NCI-H2196 treated with DMSO at 0.1 percent for 48 hours (cell line): ENCODE measurements around the gene NFKBIE.
A peak's percentile ranks its signal among the peaks of the same experiment; 100 is the strongest.
"Not testable (repeated sequence)": the region's sequence is repeated elsewhere in the genome, so short reads cannot be mapped to it uniquely, and the experiment has no call there.

Source experiments
- DNase-seq: peaks from one replicate; lab custom pipeline; 2025; ENCODE audit not compliant: unreplicated experiment; lab: John Stamatoyannopoulos, UW

Gene NFKBIE

DNA sequence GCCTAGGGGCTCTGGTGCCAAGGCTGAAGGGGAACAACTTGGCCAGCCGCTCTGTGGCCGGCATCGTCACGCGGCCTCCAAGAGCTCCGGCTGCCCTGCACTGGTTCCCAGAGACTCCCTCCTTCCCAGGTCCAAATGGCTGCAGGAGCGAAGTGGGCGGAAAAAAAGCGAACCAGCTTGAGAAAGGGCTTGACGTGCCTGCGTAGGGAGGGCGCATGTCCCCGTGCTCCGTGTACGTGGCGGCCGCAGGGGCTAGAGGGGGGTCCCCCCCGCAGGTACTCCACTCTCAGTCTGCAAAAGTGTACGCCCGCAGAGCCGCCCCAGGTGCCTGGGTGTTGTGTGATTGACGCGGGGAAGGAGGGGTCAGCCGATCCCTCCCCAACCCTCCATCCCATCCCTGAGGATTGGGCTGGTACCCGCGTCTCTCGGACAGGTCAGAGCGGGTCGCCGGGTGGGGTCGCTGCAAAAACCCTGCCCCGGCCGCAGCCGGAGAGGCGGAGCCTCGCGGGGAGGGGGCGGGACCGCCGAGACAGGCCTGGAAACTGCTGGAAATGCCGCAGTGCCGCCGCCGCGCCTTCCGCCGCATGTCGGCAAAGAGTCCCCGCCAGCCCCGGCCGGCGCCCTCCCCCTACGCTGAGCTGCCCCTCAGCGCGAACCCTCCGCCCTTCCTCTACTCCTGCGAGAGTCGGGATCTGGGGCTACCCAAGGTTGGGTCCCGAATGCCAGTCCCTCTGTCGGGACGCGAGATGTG is 19.3 kb downstream of the NFKBIE start:
- DNase-seq: peak; percentile 74

DNA sequence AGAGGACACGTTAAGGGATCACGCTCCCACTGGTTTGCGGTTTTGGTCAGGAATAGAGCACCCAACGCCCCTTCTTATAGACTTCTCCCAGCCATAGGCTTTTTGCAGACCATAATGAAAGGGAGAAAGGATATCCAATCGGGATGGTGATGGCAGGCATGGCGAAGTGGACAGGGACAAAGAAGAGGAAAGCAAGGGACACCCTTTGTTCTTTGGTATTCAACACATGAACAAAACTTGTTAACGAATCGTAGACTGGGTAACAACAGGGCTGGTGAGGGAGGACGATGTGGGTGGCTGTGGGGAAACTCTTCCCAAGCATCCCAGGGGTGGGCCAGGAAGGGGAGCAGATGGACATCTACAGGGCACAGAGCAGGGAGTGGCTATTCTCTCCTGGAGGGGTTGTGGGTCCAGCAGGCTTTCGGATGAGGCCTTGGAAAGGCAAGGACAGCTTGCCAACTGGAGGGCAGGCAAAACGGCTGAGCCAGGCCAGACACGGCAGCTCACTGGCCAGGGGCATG is 19.9 kb downstream of the NFKBIE start:
- DNase-seq: no peak

DNA sequence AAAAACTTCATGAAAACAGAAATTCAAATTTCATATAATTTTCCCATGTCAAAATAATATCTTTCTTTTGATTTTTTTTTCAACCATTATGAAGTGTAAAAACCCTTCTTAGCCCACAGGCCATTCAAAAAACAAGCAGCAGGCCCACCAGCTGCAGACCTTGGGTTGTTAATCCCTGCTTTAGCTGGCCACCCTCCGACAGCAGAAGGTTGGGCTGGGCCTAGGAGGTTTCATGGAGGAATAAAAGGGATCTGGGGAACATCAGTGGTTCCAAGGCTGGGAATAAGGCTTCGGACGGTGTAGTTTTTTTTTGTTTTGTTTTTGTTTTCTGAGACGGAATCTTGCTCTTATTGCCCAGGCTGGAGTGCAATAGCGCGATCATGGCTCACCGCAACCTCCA is 22.0 kb downstream of the NFKBIE start:
- no peak for DNase-seq

DNA sequence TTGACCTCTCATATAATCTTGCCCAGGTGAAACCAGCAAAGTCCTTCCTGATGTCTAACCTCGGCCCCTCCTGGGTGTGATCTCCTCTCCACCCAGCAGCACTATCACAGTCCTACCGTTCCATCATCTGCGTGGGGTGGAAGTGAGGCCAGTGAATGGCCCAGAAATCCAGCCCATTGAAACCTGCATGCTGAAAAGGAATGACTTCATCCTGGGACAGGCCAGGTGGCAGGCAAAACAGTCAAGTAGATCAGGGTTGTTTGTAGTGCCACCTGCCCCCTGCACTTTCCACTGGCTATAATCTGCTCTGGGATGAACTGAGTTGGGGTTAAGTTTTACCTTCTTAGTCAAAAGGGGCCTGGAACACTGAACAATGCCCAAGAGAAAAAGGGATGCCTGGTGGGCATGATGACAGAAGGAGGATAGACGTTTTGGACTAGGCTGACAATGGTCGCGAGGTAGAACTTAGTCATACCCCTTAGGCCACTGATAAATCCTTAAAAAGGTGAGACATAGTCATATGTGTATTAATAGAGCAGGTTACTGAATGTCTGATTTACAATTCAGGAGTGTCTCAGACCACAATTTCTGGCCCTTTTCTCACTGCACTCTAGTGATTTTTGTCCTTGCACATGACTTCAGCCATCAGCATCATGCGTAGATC is 26.5 kb downstream of the NFKBIE start:
- no peak for DNase-seq

DNA sequence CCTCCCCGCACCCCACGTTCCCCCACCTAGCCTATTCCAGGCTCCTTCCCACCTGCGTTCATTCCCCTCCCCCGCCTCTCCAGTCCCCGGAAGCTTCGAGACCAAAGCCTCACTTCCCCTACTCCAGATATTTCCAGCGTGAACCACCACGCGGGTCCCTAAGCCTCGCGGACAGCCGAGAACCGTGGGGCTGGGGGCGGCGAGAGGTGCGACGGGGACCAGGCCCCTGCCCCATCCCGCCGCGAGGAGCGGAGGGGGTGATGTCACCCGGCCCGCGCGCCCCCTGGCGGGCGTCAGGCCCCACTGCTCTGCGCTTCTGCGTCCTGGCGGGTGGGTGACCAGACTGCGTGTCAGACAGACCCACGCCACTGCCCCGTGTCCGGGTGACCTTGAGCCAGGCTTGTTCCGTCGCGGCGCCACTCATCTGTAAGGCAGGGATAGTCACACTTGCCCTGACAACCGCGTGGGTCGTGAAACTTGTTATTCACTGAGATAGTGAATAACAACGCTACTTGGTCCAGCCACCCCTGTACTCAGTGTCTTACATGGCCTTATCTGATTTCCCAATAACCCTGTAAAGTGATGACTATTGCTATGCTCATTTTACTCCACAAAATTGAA is 27.4 kb downstream of the NFKBIE start:
- DNase-seq: peak; percentile 44

DNA sequence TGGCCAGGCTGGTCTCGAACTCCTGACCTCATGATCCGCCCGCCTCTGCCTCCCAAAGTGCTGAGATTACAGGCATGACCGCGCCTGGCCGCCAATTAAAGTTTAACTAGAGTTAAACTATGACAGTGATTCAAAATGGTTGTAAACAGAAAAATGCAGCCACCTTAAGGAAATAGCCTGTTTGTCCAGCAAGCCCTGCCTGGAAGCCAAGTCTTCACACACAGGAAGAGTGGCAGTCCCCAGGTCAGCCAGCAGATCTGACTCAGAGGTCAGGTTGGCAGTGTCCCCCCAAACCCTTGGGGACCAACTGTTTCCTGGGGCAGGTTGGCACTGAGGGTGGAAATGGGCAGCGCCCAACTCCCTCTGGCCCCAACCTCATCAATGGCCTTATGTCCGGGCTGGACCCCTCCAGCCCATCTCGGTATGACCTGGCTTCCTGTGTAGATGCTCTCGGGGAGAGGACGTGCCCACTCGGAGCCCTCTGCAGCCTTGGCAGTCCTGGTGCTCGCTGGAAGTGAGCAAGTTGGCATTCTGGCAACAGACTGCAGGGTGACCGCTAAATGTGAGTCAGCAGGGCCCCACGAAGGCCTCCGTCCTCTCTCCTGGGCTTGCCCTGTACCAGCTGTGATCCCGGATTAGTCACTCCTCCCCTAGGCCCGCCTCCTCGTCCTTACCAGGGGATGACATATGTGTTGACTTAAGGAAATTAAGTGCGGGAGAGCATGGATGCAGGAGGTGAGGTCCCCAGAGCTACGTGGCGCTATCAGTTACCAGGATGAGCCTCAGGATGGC is 28.1 kb downstream of the NFKBIE start:
- DNase-seq: peak; percentile 90

DNA sequence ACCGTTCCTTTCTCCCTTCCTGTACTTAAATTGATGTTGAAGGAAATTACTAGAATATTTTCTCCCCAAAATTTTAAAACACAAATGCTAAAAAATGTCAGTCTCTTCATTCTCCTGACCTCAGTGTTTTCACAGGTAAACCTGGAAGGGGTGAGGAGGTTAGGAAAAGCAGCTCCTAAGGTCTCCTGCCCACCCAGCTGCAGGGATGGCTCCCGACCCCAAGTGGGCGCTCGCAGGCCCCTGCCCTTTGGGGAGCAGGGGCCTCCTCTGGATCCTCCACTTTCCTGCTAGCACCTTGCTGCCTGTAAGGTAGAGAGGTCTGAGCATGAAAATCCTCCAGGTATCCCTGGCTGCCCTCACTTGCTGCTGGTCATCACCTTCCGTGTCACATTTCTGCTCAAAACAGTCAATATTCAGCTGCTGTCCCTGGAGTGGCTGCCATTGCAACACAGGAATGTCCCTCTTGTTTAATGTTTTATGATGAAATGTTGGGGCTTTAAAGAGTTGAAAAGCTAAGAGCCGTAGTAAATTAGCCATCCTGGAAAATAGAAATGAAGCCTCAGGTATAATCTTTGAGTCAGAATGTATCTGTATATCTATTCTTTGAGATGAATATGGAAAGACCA is 29.3 kb downstream of the NFKBIE start:
- no peak for DNase-seq

DNA sequence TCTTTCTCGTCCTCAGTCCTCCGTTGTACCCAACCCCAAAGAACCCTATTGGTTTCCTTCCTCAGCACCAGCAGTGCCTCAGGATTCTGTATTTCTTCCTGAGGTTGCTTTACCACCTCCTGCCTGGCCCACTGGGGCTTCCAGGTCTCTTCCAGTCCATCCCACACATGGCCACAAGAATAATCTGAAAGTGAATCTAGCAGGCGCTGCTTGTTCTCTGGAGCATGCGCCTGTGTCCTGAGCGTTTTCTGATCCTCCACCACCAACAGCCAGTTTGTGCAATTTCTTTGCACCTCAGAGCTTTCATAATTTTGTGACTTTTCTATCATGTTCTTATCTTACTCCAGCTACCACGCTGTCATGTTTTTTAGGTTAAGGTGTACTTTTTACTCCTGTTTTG is 30.1 kb downstream of the NFKBIE start:
- no peak for DNase-seq

DNA sequence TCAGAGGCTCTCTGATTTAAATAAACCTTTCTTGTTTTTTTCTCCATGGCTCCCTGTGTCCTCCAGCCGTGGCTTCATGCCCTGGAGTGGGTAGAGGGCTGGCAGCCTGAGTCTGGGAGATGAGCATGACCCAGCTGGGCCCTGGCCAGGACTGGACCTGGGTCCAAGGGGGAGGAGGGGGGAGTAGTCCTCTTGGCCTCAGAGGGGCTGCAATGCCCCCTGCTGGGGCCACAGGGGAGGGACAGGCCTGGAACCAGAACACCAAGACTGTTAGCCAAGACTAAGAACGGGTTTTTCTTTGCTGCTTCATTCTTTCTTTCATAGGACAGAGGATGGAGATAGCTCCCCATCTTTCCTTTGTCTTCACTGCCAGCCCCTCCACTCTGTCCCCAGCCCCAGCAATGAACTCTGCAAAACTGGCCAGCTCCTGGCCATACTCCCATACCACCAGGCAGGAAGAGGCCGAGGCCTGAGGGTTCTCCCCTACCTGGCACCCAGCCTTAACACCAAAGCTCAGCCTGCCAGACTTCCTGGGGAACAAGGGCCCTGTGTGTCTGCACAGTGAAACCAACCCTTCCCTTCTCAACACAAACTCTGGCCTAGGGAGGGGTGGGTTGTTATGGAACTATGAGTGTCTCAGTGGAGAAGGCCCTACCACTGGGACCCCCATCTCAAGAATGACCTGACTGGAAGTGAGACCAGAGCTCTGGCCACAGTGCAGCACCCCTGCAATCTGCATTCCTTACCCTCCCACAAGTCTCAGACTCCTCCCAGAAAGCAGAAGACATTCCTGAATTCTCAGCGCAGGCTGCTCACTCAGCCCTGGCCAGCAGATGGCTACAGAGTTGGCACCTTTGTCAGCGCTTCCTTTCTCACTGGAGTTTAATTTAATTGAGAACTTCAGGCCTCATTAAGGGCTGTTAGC is 31.0 kb downstream of the NFKBIE start:
- DNase-seq: peak; percentile 76

DNA sequence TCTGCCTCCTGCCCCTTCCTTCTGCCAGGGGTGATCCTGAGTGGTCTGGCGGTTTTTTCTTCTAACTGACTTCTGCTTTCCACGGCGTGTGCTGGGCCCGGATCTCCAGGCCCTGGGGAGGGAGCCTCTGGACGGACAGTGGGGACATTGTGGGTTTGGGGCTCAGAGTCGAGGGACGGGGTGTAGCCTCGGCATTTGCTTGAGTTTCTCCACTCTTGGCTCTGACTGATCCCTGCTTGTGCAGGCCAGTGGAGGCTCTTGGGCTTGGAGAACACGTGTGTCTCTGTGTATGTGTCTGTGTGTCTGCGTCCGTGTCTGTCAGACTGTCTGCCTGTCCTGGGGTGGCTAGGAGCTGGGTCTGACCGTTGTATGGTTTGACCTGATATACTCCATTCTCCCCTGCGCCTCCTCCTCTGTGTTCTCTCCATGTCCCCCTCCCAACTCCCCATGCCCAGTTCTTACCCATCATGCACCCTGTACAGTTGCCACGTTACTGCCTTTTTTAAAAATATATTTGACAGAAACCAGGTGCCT is 31.7 kb downstream of the NFKBIE start:
- DNase-seq: no peak

DNA sequence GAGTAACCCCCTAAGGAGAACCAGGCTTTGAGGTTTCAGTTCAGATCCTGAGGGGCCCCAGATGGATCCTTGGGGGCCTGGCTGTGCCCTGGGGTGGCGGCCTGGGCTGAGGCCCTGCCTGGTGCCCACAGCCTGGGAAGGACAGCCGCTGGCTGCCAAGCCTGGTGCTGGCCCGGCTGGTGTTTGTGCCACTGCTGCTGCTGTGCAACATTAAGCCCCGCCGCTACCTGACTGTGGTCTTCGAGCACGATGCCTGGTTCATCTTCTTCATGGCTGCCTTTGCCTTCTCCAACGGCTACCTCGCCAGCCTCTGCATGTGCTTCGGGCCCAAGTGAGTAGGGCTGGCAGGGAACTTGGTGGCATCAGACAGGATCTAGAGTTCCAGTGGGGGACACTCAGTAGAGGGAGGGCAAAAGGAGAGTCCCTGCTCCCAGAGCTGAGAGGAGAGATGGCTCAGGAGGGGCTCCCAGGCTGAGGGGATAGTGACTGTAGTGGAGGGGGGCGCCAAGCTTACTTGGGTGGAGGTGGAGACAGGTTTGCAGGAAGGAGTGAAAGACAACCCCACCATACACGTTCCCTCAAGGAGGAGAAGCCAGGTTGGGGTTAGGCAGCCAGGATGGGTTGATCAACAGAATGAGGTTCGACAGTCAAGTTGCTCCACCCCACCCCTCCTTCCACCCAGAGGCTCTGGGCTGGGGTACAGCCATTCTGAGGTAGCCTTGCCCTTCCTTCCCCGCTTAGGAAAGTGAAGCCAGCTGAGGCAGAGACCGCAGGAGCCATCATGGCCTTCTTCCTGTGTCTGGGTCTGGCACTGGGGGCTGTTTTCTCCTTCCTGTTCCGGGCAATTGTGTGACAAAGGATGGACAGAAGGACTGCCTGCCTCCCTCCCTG is 32.4 kb downstream of the NFKBIE start:
- no peak for DNase-seq

DNA sequence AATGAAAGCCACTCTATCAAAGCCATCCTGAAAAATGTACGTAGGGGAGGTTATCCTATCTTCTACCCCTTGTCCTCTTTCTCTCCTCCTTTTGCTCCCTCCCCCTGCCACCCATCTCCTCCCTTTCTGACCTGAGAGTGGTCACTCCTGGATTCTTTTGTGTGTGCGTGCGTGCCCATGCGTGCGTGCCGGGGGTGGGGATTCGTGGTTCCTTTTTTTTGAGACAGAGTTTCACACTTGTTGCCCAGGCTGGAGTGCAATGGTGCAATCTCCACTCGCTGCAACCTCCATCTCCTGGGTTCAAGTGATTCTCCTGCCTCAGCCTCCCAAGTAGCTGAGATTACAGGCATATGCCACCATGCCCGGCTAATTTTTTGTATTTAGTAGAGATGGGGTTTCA is 33.9 kb downstream of the NFKBIE start:
- DNase-seq: not testable (repeated sequence)

DNA sequence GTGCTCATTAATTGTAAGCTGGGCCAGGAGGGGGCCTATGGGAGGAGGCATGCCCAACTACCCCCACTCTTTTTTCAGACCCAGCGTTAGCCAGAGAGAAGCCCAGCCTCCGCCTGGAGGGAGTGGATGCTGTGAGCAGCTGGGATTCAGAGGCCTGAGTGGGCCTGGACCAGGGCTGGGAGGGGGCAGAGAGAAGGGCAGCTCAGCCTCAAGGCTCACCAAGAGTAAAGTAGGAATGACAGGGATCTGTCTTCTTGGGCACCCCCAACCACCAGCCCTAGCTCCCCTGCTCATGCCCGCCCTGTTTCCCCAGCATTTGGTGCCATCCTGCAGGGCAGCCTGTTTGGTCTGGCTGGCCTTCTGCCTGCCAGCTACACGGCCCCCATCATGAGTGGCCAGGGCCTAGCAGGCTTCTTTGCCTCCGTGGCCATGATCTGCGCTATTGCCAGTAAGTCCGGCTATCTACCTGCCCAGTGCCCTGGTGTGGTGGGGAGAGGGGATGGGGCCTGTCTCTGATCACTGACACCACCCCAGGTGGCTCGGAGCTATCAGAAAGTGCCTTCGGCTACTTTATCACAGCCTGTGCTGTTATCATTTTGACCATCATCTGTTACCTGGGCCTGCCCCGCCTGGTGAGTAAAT is 35.2 kb downstream of the NFKBIE start:
- DNase-seq: no peak

DNA sequence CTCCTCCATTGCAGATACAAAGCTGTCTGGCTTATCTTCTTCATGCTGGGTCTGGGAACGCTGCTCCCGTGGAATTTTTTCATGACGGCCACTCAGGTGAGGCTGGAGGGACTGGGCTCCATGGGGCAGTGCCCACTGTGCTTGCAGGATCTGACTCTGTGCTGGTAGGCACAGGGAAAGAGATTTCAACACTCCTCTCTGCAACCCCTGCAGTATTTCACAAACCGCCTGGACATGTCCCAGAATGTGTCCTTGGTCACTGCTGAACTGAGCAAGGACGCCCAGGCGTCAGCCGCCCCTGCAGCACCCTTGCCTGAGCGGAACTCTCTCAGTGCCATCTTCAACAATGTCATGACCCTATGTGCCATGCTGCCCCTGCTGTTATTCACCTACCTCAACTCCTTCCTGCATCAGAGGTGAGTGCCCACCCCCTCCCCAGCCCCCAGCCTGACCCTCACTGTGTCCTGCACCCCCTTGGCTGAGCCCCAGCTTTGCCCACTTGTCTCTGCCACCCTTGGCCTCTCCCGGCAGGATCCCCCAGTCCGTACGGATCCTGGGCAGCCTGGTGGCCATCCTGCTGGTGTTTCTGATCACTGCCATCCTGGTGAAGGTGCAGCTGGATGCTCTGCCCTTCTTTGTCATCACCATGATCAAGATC is 35.8 kb downstream of the NFKBIE start:
- no peak for DNase-seq

DNA sequence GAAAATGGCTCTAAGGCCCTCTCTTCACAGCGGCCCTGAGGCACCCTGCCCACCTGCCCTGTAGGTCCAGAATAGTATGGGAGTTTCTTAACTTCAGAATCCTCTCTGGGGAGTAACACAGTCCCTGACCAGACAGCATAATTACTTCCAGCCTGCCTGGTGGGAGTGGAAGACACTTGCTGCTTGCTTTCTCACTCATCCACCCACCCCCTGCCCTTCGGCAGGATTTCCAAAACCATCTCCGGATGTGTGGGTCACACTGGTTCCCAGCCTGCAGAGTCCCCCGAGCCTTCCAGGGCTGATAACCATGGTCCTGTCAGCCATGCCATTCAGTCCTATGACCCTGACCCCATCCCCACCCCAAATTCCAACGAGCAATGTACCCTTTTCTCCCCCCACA is 36.5 kb downstream of the NFKBIE start:
- no peak for DNase-seq

DNA sequence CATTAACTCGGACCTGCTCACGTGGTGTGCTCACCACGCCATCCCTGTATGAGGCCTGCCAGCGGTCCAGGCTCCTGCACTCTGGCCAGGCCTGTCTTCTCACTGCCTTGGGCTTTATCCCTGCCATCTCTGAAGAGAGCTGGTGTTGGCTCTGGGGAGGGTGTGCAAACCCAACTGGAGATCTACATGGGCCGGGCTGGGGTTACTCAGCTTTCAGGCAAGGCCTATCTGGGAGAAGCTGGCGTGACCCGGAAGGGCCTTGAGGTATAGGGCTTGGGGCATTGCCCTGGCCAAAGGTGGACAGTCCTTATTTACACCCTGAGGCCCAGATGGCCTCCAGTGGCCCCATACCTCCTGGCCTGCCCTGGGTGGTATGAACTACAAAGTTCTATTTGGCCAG is 36.9 kb downstream of the NFKBIE start:
- DNase-seq: no peak

DNA sequence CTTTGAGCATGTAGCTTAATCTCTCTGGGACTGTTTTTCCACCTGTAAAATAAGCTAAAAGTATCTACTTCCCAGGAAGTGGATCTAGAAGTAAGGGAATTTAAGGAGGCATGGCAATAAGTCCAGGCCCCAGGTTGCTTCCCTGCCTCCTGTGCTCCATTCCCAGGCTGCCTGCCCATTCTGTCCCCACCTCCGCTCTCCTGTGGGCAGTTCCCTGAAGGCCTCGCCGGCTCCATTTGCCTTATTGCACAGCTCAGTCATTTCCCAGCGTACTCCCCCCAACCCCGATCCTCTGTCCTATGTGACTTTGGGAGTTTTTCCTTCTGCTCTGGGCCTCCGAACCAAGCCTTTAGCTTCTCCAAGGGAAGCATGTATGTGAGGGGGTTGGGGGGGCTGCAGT is 37.3 kb downstream of the NFKBIE start:
- no peak for DNase-seq
